ENCODE measurements around the gene PPP1R13B.
"Not testable (repeated sequence)": the region's sequence is repeated elsewhere in the genome, so short reads cannot be mapped to it uniquely, and the experiment has no call there.

PPP1R13B gene

DNA sequence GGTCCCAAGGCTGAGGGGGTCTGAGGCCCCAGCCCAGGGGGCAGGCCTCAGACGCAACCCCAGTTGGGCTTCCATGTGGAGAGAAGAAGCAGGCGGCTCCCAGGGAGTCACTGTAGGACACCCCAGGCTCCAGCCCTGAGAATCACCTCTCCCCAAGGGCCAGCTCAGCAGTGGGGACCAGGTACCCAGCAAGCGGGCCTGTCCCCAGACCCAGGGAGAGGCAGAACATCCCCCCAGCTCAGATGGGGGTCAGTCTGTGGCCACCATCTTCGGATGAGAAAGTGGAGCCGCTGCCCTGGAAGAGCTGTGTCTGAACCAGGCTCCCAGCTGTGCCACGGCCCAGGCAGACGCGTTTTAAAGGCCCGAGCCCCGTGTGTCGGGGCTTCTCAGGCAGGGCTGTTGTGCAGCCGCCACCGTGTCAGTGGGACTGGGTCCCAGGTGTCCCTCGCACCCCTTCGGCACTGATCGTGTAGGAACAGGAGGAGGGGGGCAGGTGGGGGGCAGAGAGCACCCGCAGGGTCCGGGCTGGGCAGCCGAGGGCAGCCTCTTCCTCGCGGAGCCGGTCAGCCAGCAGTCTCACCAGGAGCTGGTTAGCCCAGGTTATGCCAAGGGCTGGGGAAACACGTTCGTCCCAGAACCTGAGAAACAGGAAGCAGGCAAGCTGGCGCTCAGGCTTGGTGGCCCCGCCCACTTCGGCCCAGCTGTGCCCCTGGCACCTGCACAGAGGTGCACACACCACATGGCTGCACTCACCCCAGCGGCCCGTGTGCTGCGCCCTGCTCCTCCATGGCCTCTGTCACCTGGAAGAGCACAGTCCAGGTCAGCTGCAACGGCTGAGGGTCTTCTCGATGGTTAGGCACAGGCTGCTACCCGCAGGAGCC is 148.8 kb downstream of the PPP1R13B start:
- H3K36me3 ChIP-seq (ENCODE audit: control insufficient read depth, insufficient read depth, low read length): peaks cover 44% of the 10 kb centered on the region
- no peak overlapping the region for H3K4me3 ChIP-seq (ENCODE audit: low read depth, low read length)
- no peaks in the 10 kb centered on the region for H3K4me1 ChIP-seq (ENCODE audit: control insufficient read depth, insufficient read depth, low read length)
- no peak overlapping the region for H3K9ac ChIP-seq (ENCODE audit: low read depth, low read length)
- H3K27me3 ChIP-seq (ENCODE audit: control insufficient read depth, insufficient read depth, low read length): no peaks in the 10 kb centered on the region
- no peaks in the 10 kb centered on the region for H3K9me3 ChIP-seq (ENCODE audit: control insufficient read depth, insufficient read depth, low read length)

DNA sequence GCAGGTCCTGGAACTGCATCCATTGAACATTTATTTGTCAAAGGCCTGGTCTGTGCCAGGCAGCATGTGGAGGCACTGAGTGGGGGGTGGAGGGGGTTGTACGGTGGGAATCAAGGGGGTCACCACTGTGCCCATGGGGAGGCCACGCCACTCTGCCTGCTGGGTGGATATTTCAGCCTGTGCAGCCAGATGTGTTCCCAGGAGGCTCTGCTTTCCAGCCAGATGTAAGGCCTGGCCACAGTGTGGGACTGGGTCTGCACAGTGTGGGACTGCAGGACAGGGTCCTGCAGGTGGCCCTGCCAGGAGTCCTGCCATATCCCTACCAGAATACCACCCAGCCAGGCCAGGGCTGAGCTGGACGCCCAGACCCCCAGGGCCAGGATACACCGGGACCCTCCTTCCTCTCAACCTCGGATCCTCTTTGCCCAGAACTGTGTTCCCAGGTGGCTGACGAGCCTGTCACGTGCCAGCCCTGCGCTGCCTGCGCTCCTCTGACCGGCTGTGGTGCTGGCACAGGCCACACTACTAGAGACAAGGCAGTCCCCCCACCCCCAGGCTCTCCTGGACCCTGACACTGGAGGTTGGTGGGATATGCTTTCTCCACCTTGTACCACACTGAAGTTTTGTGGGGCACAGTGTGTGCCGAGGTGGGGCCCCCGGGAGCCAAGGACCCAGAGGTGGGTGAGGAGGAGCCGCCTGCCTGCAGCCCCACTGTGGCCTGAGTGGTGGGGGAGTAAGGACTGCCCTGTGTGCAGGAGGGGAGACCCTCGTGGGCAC is 149.6 kb downstream of the PPP1R13B start:
- no peak overlapping the region for H3K4me3 ChIP-seq (ENCODE audit: low read depth, low read length)
- no peaks in the 10 kb centered on the region for H3K27me3 ChIP-seq (ENCODE audit: control insufficient read depth, insufficient read depth, low read length)
- H3K9ac ChIP-seq (ENCODE audit: low read depth, low read length): no peak overlapping the region
- H3K4me1 ChIP-seq (ENCODE audit: control insufficient read depth, insufficient read depth, low read length): no peaks in the 10 kb centered on the region
- no peaks in the 10 kb centered on the region for H3K9me3 ChIP-seq (ENCODE audit: control insufficient read depth, insufficient read depth, low read length)
- H3K36me3 ChIP-seq (ENCODE audit: control insufficient read depth, insufficient read depth, low read length): peaks cover 44% of the 10 kb centered on the region

DNA sequence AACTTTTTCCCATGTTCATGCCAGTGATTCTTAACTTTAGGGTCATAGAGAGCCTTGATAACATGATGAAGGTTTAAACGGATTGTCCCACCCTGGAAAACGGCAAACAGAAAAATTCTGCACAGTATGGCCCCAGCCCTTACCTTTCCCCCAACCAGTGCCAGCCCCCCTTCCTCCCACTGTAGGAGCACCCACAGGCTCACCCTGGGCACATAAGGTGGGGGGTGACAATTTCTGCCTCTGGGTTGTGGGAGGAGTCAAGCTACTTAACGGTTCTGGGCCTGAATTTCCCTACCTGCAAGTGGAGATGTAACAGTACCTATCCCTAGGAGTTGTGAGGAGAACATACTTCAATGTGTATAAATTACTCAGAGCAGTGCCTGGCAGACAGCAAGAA is 150.2 kb downstream of the PPP1R13B start:
- H3K4me1 ChIP-seq (ENCODE audit: control insufficient read depth, insufficient read depth, low read length): no peaks in the 10 kb centered on the region
- H3K36me3 ChIP-seq (ENCODE audit: control insufficient read depth, insufficient read depth, low read length): peaks cover 40% of the 10 kb centered on the region
- H3K9me3 ChIP-seq (ENCODE audit: control insufficient read depth, insufficient read depth, low read length): no peaks in the 10 kb centered on the region
- H3K9ac ChIP-seq (ENCODE audit: low read depth, low read length): no peak overlapping the region
- H3K4me3 ChIP-seq (ENCODE audit: low read depth, low read length): no peak overlapping the region
- no peaks in the 10 kb centered on the region for H3K27me3 ChIP-seq (ENCODE audit: control insufficient read depth, insufficient read depth, low read length)

DNA sequence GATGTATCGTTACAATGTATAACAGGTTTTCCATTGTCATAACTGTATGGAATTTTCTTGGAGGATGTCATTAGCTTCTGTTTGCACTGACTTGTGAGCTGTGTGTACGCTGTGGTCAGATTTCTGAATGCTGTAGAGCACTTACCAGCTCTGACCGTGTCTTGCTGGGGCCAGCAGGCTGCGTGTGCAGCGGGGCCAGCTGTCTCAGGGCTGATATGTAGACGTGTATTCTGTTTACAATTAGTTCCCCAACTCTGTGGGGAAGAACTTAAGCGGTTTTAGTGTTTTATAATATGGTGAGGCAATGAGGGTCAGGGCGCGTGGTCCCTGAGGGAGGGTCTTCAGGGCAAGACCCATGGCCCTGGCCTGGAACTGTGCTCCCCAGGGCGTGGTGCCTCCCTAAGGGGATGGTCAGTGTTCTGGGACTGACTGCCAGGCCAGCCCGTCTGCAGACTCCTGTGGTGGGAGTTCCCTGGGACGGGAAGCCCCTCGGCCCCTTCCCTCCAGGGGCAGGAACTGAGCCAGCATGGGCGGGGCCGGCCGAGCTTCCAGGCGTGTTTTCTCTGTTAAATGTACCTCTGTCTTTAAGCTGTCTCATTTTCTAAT is 150.8 kb downstream of the PPP1R13B start:
- Histone ChIP-seq H3K27me3 (ENCODE audit: control insufficient read depth, insufficient read depth, low read length) (no peaks in the 10 kb centered on the region), H3K9ac (ENCODE audit: low read depth, low read length) (no peak overlapping the region), H3K9me3 (ENCODE audit: control insufficient read depth, insufficient read depth, low read length) (no peaks in the 10 kb centered on the region), H3K4me3 (ENCODE audit: low read depth, low read length) (no peak overlapping the region), H3K4me1 (ENCODE audit: control insufficient read depth, insufficient read depth, low read length) (no peaks in the 10 kb centered on the region), H3K36me3 (ENCODE audit: control insufficient read depth, insufficient read depth, low read length) (peaks cover 38% of the 10 kb centered on the region)

DNA sequence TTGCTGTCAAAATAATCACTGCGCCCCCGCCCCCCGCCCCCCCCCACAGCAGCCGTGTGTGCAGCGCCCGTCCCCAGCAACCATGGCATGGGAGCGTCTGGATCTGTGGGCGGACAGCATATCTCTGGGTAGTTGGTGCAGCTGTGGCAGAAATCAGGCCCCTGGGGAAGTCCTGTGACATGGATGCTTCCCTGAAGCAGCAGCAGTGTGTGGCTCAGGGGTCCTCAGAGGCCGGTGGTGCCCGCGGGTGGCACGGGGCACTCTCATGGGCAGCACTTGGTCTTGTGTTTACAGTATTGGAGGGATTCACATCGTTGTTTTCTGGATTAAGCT is 151.3 kb downstream of the PPP1R13B start:
- H3K36me3 ChIP-seq (ENCODE audit: control insufficient read depth, insufficient read depth, low read length): peaks cover 35% of the 10 kb centered on the region
- no peaks in the 10 kb centered on the region for H3K27me3 ChIP-seq (ENCODE audit: control insufficient read depth, insufficient read depth, low read length)
- no peaks in the 10 kb centered on the region for H3K9me3 ChIP-seq (ENCODE audit: control insufficient read depth, insufficient read depth, low read length)
- no peaks in the 10 kb centered on the region for H3K4me1 ChIP-seq (ENCODE audit: control insufficient read depth, insufficient read depth, low read length)
- H3K9ac ChIP-seq (ENCODE audit: low read depth, low read length): no peak overlapping the region
- no peak overlapping the region for H3K4me3 ChIP-seq (ENCODE audit: low read depth, low read length)

DNA sequence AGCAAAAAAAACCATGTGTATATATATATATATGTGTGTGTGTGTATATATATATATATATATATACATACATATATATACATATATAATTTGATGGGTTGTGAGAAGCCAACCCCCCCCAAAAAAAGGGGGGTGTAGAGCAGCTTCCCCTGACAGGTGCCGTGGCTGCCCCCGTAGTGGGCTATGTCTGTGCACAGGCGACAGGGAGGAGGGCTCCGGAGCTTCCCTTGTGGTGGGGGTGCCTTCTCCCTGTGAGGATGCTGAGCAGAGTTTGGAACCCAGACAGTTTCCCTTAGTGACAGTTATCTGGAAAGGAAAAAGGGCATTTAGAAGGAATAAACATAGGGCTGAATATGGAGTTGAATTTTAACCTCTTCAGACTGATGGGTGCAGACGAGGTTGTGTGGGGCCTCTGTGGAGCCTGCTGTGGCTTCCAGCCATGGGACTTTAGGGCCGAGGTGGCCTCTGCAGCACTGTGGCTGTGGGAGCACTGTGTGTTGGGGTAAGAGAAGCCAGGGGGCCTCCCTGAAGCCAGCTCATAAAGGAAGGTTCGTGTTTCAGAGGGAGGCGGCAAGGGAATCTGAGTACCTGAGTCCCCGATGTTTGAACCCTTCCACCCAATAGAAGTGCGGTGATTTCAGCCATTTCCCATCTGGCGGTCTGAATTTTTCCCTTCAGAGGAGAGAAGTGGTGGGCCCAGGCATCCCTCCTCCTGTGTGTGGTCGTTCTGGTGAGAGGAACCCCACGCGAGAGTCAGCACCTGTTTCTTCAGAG is 151.9 kb downstream of the PPP1R13B start:
- no peak overlapping the region for H3K9ac ChIP-seq (ENCODE audit: low read depth, low read length)
- H3K36me3 ChIP-seq (ENCODE audit: control insufficient read depth, insufficient read depth, low read length): peaks cover 32% of the 10 kb centered on the region
- H3K4me3 ChIP-seq (ENCODE audit: low read depth, low read length): no peak overlapping the region

DNA sequence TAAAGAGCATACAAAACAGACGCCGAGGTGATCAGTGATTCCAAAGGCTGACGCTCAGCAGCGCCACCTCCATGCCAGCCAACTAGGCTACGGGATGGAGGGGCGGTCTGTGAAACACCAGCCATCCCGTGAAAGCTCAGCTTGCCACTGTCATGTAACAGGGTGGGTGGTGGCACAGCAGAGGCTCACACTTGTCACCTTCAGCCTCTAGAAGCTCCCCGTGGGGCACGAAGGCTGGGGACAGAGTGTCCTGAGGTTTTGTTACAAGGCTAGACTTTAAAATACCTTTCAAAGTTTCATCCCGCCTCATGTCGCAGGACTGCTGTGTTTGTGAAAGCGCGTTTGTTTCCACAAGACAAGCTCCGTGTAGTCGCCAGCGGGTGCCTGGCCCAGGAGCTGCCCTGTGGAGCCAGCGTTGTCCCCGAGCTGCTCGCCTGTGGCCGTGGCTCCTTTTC is 152.8 kb downstream of the PPP1R13B start:
- peaks cover 28% of the 10 kb centered on the region for H3K36me3 ChIP-seq (ENCODE audit: control insufficient read depth, insufficient read depth, low read length)
- no peak overlapping the region for H3K9ac ChIP-seq (ENCODE audit: low read depth, low read length)
- no peaks in the 10 kb centered on the region for H3K4me1 ChIP-seq (ENCODE audit: control insufficient read depth, insufficient read depth, low read length)
- H3K9me3 ChIP-seq (ENCODE audit: control insufficient read depth, insufficient read depth, low read length): no peaks in the 10 kb centered on the region
- H3K27me3 ChIP-seq (ENCODE audit: control insufficient read depth, insufficient read depth, low read length): no peaks in the 10 kb centered on the region
- H3K4me3 ChIP-seq (ENCODE audit: low read depth, low read length): no peak overlapping the region

More for the DNA sequence above, 151.9 kb downstream of the PPP1R13B start:
- no peaks in the 10 kb centered on the region for H3K9me3 ChIP-seq (ENCODE audit: control insufficient read depth, insufficient read depth, low read length)
- no peaks in the 10 kb centered on the region for H3K4me1 ChIP-seq (ENCODE audit: control insufficient read depth, insufficient read depth, low read length)
- H3K27me3 ChIP-seq (ENCODE audit: control insufficient read depth, insufficient read depth, low read length): no peaks in the 10 kb centered on the region

DNA sequence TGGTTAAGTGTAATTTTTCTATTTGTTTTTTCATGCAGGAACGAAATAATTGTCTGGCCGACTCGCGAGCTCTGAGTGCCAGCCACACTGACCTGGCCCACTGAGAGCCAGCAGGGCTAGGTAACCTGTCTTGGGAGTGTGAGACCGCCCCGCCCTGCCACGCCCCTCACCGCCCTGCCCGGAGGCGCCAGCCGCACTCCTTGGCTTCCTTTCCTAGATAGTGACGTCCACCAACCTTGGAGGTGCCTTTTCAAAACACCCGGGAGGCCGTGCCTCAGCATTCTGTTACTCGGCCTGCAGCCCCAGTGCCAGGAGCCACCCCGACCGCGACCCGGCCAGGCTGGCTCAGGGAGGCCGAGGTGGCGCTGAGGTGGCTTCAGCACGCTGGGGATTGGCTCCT is 153.9 kb downstream of the PPP1R13B start:
- Histone ChIP-seq H3K4me3 (ENCODE audit: low read depth, low read length) (no peak overlapping the region), H3K9me3 (ENCODE audit: control insufficient read depth, insufficient read depth, low read length) (no peaks in the 10 kb centered on the region), H3K27me3 (ENCODE audit: control insufficient read depth, insufficient read depth, low read length) (no peaks in the 10 kb centered on the region), H3K9ac (ENCODE audit: low read depth, low read length) (no peak overlapping the region), H3K4me1 (ENCODE audit: control insufficient read depth, insufficient read depth, low read length) (no peaks in the 10 kb centered on the region), H3K36me3 (ENCODE audit: control insufficient read depth, insufficient read depth, low read length) (peaks cover 24% of the 10 kb centered on the region)

DNA sequence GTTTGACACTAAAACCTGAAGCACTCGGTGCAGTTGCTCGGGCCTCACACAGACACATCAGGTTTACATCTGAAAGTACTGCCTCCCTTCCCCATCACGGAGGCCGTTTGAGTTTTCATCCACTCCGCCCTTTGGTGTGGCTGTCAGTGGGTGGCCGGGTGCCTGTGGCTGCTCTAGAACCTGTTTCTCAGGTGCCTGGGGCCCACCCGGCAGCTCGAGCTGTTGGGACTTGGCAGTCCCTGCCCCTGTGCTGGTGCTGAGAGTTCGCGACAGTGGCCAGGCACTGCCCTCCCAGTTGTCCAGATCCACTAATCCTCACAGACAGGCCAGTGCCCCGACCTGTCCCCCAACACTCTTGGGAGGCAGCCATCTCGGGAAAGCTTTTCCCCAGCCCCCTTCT is 154.5 kb downstream of the PPP1R13B start:
- peaks cover 18% of the 10 kb centered on the region for H3K36me3 ChIP-seq (ENCODE audit: control insufficient read depth, insufficient read depth, low read length)
- no peaks in the 10 kb centered on the region for H3K27me3 ChIP-seq (ENCODE audit: control insufficient read depth, insufficient read depth, low read length)
- no peaks in the 10 kb centered on the region for H3K9me3 ChIP-seq (ENCODE audit: control insufficient read depth, insufficient read depth, low read length)
- no peaks in the 10 kb centered on the region for H3K4me1 ChIP-seq (ENCODE audit: control insufficient read depth, insufficient read depth, low read length)
- no peak overlapping the region for H3K9ac ChIP-seq (ENCODE audit: low read depth, low read length)
- no peak overlapping the region for H3K4me3 ChIP-seq (ENCODE audit: low read depth, low read length)

DNA sequence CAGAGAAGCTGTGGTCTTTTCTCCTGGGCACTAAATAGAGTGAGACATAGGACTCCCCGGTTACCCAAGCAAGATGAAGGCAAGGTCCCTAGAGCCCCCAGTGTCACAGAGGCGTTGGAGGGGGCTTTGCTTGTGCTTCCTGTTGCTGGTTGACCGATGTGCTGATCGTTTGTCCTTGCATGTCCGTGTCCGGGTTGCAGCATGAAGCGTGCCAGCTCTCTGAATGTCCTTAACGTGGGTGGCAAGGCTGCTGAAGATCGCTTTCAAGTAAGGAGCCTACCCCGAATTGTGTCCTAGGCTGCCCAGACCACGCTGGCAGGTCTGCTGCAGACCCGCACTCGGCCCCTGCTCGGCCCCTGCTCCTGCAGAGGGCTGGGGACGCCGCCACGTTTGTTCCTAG is 155.2 kb downstream of the PPP1R13B start:
- Histone ChIP-seq H3K27me3 (ENCODE audit: control insufficient read depth, insufficient read depth, low read length) (no peaks in the 10 kb centered on the region), H3K4me1 (ENCODE audit: control insufficient read depth, insufficient read depth, low read length) (no peaks in the 10 kb centered on the region), H3K36me3 (ENCODE audit: control insufficient read depth, insufficient read depth, low read length) (peaks cover 16% of the 10 kb centered on the region), H3K9me3 (ENCODE audit: control insufficient read depth, insufficient read depth, low read length) (no peaks in the 10 kb centered on the region), H3K4me3 (ENCODE audit: low read depth, low read length) (no peak overlapping the region), H3K9ac (ENCODE audit: low read depth, low read length) (no peak overlapping the region)

DNA sequence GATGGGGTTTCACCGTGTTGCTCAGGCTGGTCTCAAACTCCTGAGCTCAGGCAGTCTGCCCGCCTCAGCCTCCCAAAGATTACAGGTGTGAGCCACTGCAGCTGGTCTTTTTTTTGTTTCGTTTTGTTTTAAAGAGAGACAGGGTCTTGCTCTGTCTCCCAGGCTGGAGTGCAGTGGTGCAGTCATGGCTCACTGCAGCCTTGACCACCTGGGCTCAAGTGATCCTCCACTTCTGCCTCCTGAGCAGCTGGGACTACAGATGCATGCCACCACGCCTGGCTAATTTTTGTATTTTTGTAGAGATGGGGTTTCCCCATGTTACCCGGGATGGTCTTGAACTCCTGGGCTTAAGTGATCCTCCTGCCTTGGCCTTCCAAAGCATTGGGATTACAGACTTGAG is 155.7 kb downstream of the PPP1R13B start:
- H3K27me3 ChIP-seq (ENCODE audit: control insufficient read depth, insufficient read depth, low read length); H3K9me3 ChIP-seq (ENCODE audit: control insufficient read depth, insufficient read depth, low read length); H3K4me1 ChIP-seq (ENCODE audit: control insufficient read depth, insufficient read depth, low read length); H3K4me3 ChIP-seq (ENCODE audit: low read depth, low read length); H3K9ac ChIP-seq (ENCODE audit: low read depth, low read length): not testable (repeated sequence)
- peaks cover 16% of the 10 kb centered on the region for H3K36me3 ChIP-seq (ENCODE audit: control insufficient read depth, insufficient read depth, low read length)

All from iPS-15b (cell line).